ENCODE results near the gene CPA4.

Gene CPA4

GRCh38 chr7:130344271-130344866, 51.4 kb downstream of the CPA4 start, which contains the start of gene CPA5:
TSS of gene CPA5 (plus strand) at chr7:130344816. CDS start at chr7:130346486, 1,670 bp downstream.
- DNase-seq (ENCODE audit: low spot score), result no peak

GRCh38 chr7:130345136-130345535, 52.2 kb downstream of the CPA4 start:
- DNase-seq (ENCODE audit: low spot score), result no peak

- no peak for DNase-seq (ENCODE audit: low spot score)
These were observed 52.8 kb downstream of the CPA4 start for GRCh38 chr7:130345725-130346124.

GRCh38 chr7:130346177-130346905, 53.4 kb downstream of the CPA4 start:
- no peak for DNase-seq (ENCODE audit: low spot score)

- DNase-seq (ENCODE audit: low spot score), result no peak
These were observed 54.0 kb downstream of the CPA4 start for GRCh38 chr7:130346941-130347340.

- DNase-seq (ENCODE audit: low spot score), result no peak
These were observed 57.2 kb downstream of the CPA4 start for GRCh38 chr7:130349911-130350782.

GRCh38 chr7:130350945-130351790, 58.2 kb downstream of the CPA4 start:
- DNase-seq (ENCODE audit: low spot score), result no peak

GRCh38 chr7:130351791-130352090, 58.8 kb downstream of the CPA4 start:
- DNase-seq (ENCODE audit: low spot score), result no peak

GRCh38 chr7:130352194-130353074, 59.5 kb downstream of the CPA4 start:
- no peak for DNase-seq (ENCODE audit: low spot score)

- no peak for DNase-seq (ENCODE audit: low spot score)
These were observed 60.2 kb downstream of the CPA4 start for GRCh38 chr7:130353196-130353595.

- DNase-seq (ENCODE audit: low spot score), result peak; percentile 30
These were observed 63.3 kb downstream of the CPA4 start for GRCh38 chr7:130356121-130356875.

GRCh38 chr7:130356876-130357611, 64.1 kb downstream of the CPA4 start:
- DNase-seq (ENCODE audit: low spot score), result no peak

- DNase-seq (ENCODE audit: low spot score), result no peak
These were observed 65.5 kb downstream of the CPA4 start for GRCh38 chr7:130358471-130358870.

- DNase-seq (ENCODE audit: low spot score), result no peak
These were observed 66.4 kb downstream of the CPA4 start for GRCh38 chr7:130359276-130359857.

- DNase-seq (ENCODE audit: low spot score), result no peak
These were observed 67.6 kb downstream of the CPA4 start for GRCh38 chr7:130360518-130360917.

GRCh38 chr7:130361681-130362080, 68.7 kb downstream of the CPA4 start:
- DNase-seq (ENCODE audit: low spot score), result no peak

GRCh38 chr7:130362251-130362816, 69.4 kb downstream of the CPA4 start:
- no peak for DNase-seq (ENCODE audit: low spot score)
